HCT116 (cell line): ENCODE data around the gene RHOB. TPM values are rescaled to one million over a fixed set of nuclear protein-coding genes. Genes with fewer than 3 reads are reported as not detected.

Source experiments
- ATAC-seq: fragments of 200-7000 bp; cut with Tn5 transposase; 2 replicates; pipeline ENCODE4 v1.9.1; 2020; ENCODE audit warnings: mild to moderate bottlenecking, moderate library complexity
- BruUV-seq: library from RNA; stranded (reverse); fragments of 400-500 nt; replicated peaks from 2 replicates; lab custom pipeline; 2021; lab: Mats Ljungman, UMichigan
- CTCF ChIA-PET: fragments of 300-600 bp; sonication (Branson Sonifier 250); formaldehyde crosslinking; loops from one replicate; lab custom pipeline; 2021; ENCODE audit warnings: antibody characterized with exemption; lab: Charles Lee
- POLR2A ChIA-PET: fragments of 300-600, 350-600 bp; sonication (Branson Sonifier 250); formaldehyde crosslinking; loops from one replicate; lab custom pipeline; 2021; ENCODE audit warnings: antibody characterized with exemption; lab: Charles Lee
- RAD21 ChIA-PET, 2 experiments: fragments of 300-600 bp; sonication (Branson Sonifier 250); formaldehyde crosslinking; loops; one replicate each; lab custom pipeline; 2023; ENCODE audit warnings: low total read pairs in 2 of 2; ENCODE audit not compliant: uncharacterized antibody in 2 of 2, unreplicated experiment in 2 of 2, low non-redundant PET in 1 of 2; lab: Charles Lee
- DNase-seq: peaks from one replicate; pipeline ENCODE4 v3.0.0-alpha.2; 2010; ENCODE audit warnings: low read depth, low spot score
- H2AFZ ChIP-seq: fragments of 200-600 bp; shearing (Covaris generic), sonication (generic); 2 replicates; pipeline ENCODE4 v1.6.1; 2017; ENCODE audit warnings: low read depth, mixed run types, mixed read lengths, antibody characterized with exemption, low read length; ENCODE audit not compliant: poor library complexity, severe bottlenecking
- H3K27ac ChIP-seq: 2 replicates; pipeline ENCODE4 v1.5.1; 2012; ENCODE audit warnings: low read depth, low read length
- H3K27me3 ChIP-seq: fragments of 200-600 bp; sonication (generic); 2 replicates; pipeline ENCODE4 v1.6.1; 2016; ENCODE audit warnings: mixed run types, low read length, mixed read lengths; ENCODE audit not compliant: insufficient read depth
- H3K36me3 ChIP-seq, 2 experiments: fragments of 200-500 bp in 1 of 2; fragments of 200-600 bp in 1 of 2; sonication (Bioruptor generic) in 1 of 2; sonication (generic) in 1 of 2; 2 replicates each; pipeline versions ENCODE4 v1.5.1 to v1.6.1; 2014 to 2016; ENCODE audit warnings: low read length in 2 of 2, inconsistent platforms in 1 of 2, mixed read lengths in 1 of 2, mixed run types in 1 of 2; ENCODE audit not compliant: insufficient read depth in 2 of 2, control insufficient read depth in 1 of 2
- H3K4me1 ChIP-seq, 2 experiments: fragments of 200-600 bp in 1 of 2; sonication (generic) in 1 of 2; 2 replicates each; pipeline versions ENCODE4 v1.5.1 to v1.6.1; 2012 to 2017; ENCODE audit warnings: low read length in 2 of 2, inconsistent platforms in 1 of 2, mild to moderate bottlenecking in 1 of 2, mixed read lengths in 1 of 2, mixed run types in 1 of 2, moderate library complexity in 1 of 2; ENCODE audit not compliant: insufficient read depth in 2 of 2, control insufficient read depth in 1 of 2
- H3K4me2 ChIP-seq: fragments of 200-600 bp; sonication (generic); 2 replicates; pipeline ENCODE4 v1.6.1; 2017; ENCODE audit warnings: mixed run types, low read length, mixed read lengths
- H3K4me3 ChIP-seq, 2 experiments: fragments of 200-600 bp in 1 of 2; sonication (generic) in 1 of 2; replicated peaks in 1 of 2; 2 replicates each; pipeline ENCODE4 v1.5.1; 2011 to 2016; ENCODE audit warnings: low read length in 2 of 2, control low read depth in 1 of 2, low read depth in 1 of 2, mild to moderate bottlenecking in 1 of 2, mixed read lengths in 1 of 2, mixed run types in 1 of 2
- H3K79me2 ChIP-seq: fragments of 200-600 bp; sonication (generic); 2 replicates; pipeline ENCODE4 v1.6.1; 2017; ENCODE audit warnings: mild to moderate bottlenecking, mixed run types, low read length, moderate library complexity, mixed read lengths; ENCODE audit not compliant: insufficient read depth
- H3K9ac ChIP-seq: fragments of 200-600 bp; sonication (generic); 2 replicates; pipeline ENCODE4 v1.6.1; 2016; ENCODE audit warnings: low read length, mixed read lengths
- H3K9me2 ChIP-seq: fragments of 200-600 bp; sonication (generic), shearing (Covaris generic); 2 replicates; pipeline ENCODE4 v1.6.1; 2017; ENCODE audit warnings: mixed run types, mild to moderate bottlenecking, moderate library complexity; ENCODE audit not compliant: insufficient read depth
- H3K9me3 ChIP-seq, 2 experiments: fragments of 200-500 bp in 1 of 2; fragments of 200-600 bp in 1 of 2; sonication (Bioruptor generic) in 1 of 2; sonication (generic) in 1 of 2; 2 replicates each; pipeline ENCODE4 v1.6.1; 2014 to 2017; ENCODE audit warnings: low read length in 2 of 2, mixed read lengths in 2 of 2, inconsistent platforms in 1 of 2, low read depth in 1 of 2, mild to moderate bottlenecking in 1 of 2, mixed run types in 1 of 2, moderate library complexity in 1 of 2; ENCODE audit not compliant: control insufficient read depth in 1 of 2, insufficient read depth in 1 of 2
- H4K20me1 ChIP-seq: fragments of 200-600 bp; sonication (generic), shearing (Covaris generic); 2 replicates; pipeline ENCODE4 v1.6.1; 2017; ENCODE audit warnings: mixed run types, mild to moderate bottlenecking, moderate library complexity; ENCODE audit not compliant: insufficient read depth
- CBX3 ChIP-seq: IDR thresholded peaks from 2 replicates; pipeline ENCODE4 v1.6.1; 2012; ENCODE audit warnings: low read depth
- EGR1 ChIP-seq: IDR thresholded peaks from 2 replicates; pipeline ENCODE4 v1.6.1; 2012; ENCODE audit warnings: low read depth
- FOSL1 ChIP-seq: IDR thresholded peaks from 2 replicates; pipeline ENCODE4 v1.6.1; 2012; ENCODE audit warnings: low read depth
- JUND ChIP-seq: IDR thresholded peaks from 2 replicates; pipeline ENCODE4 v1.6.1; 2012
- MAX ChIP-seq: IDR thresholded peaks from 2 replicates; pipeline ENCODE4 v1.6.1; 2012
- POLR2AphosphoS5 ChIP-seq: IDR thresholded peaks from 2 replicates; pipeline ENCODE4 v1.6.1; 2011; ENCODE audit warnings: mild to moderate bottlenecking, low read depth, low read length, moderate library complexity
- RAD21 ChIP-seq: IDR thresholded peaks from 2 replicates; pipeline ENCODE4 v1.6.1; 2012; ENCODE audit warnings: low read depth, mild to moderate bottlenecking
- REST ChIP-seq: IDR thresholded peaks from 2 replicates; pipeline ENCODE4 v1.6.1; 2012; ENCODE audit warnings: low read depth
- SIN3A ChIP-seq: IDR thresholded peaks from 2 replicates; pipeline ENCODE4 v1.6.1; 2012; ENCODE audit warnings: low read depth
- SP1 ChIP-seq: IDR thresholded peaks from 2 replicates; pipeline ENCODE4 v1.6.1; 2012; ENCODE audit warnings: low read depth
- intact Hi-C: fragments of 100-400 bp; cut with micrococcal nuclease; formaldehyde crosslinking; loops from 2 replicates; pipeline ENCODE4 v1.10.0; 2022
- total RNA-seq: library from RNA; stranded (reverse); gene quantifications from one replicate; pipeline ENCODE4 v1.2.1, GENCODE V29; 2021; ENCODE audit not compliant: unreplicated experiment

The RHOB gene
- total RNA-seq, 1 experiment from 2014 or later, result 72.9 TPM

GRCh38 chr2:20496076-20496872 is 49.4 kb downstream of the RHOB start:
- ChIA-PET POLR2A (interaction anchor here (0.5 to 2.0 kb wide), 4 partner anchors 14 to 54 kb away, joined by 4 to 11 read pairs (median 6); partner anchors contain the start of gene RHOB), CTCF (interaction anchor here (0.6 kb wide), 1 partner anchor 118 kb away, joined by 3 read pairs; no protein-coding TSS in a partner anchor), RAD21 (no interaction called here)
- Histone ChIP-seq H3K9ac (peak overlapping the region; percentile 43), H3K36me3 (no peaks in the 10 kb centered on the region), H3K4me1 (peaks cover 31 to 49% of the 10 kb centered on the region in 2 experiments), H4K20me1 (no peaks in the 10 kb centered on the region), H3K4me2 (peak overlapping the region; percentile 82), H3K27me3 (no peaks in the 10 kb centered on the region), H3K9me2 (no peaks in the 10 kb centered on the region), H3K27ac (no peak overlapping the region), H2AFZ (peak overlapping the region; percentile 93), H3K9me3 (no peaks in the 10 kb centered on the region), H3K79me2 (no peaks in the 10 kb centered on the region), H3K4me3 (peak overlapping the region in 1 of 2 experiments; percentile 42; a peak in 2 of 4 replicates)
- BruUV-seq, result no TSS peak
- ATAC-seq (peak; percentile 75), DNase-seq (peak; percentile 59)
- intact Hi-C loops, result no loop called here
- peak; percentile 45; the same call in 1 of the 2 replicates for TF ChIP-seq POLR2AphosphoS5
- TF ChIP-seq CBX3, result peak; percentile 51; the same call in 1 of the 2 replicates
- TF ChIP-seq JUND, result peak; percentile 87
- peak; percentile 42; the same call in 1 of the 2 replicates for TF ChIP-seq MAX
- TF ChIP-seq SIN3A, result no peak
- peak; percentile 9; the same call in 1 of the 2 replicates for TF ChIP-seq RAD21
- no peak for TF ChIP-seq REST
- peak; percentile 85 for TF ChIP-seq EGR1
- TF ChIP-seq SP1, result peak; percentile 79
- peak; percentile 64 for TF ChIP-seq FOSL1
